ENCODE measurements around the gene GPRASP2. TPM values are rescaled to one million over a fixed set of nuclear protein-coding genes. Genes with fewer than 3 reads are reported as not detected.
"Not testable (repeated sequence)": the region's sequence is repeated elsewhere in the genome, so short reads cannot be mapped to it uniquely, and the experiment has no call there.

GPRASP2 gene
- total RNA-seq, 1 donor from 2014 or later: 10.8 TPM

- no peak for DNase-seq (ENCODE audit: extremely low spot score in 2 of 2)
- no peak for TF ChIP-seq POLR2A (IDR thresholded peaks at IDR 0.05)
- TF ChIP-seq POLR2AphosphoS5 (IDR thresholded peaks at IDR 0.05; ENCODE audit: insufficient read depth in 1 of 2, low read depth in 1 of 2): peak; percentile 51 to 65
- H3K4me3 ChIP-seq: peak within 1 kb of the TSS; percentile 41 to 47
- intact Hi-C loops (cut with DNase I): no loop called here
- no peaks in the 10 kb centered on the region for H3K9me3 ChIP-seq
- peak within 1 kb of the TSS; percentile 60 for H3K27ac ChIP-seq
- no peaks in the 10 kb centered on the region for H3K27me3 ChIP-seq
- H3K4me1 ChIP-seq: no peaks in the 10 kb centered on the region
- no peaks in the 10 kb centered on the region for H3K36me3 ChIP-seq
Observed at GRCh38 chrX:102720237-102721168, 8.3 kb downstream of the GPRASP2 start, which contains the start of gene GPRASP3. TSS of gene GPRASP3 (plus strand) at chrX:102720743. CDS start at chrX:102748996, 28,253 bp downstream.

- not testable (repeated sequence) for H3K36me3 ChIP-seq
Observed at GRCh38 chrX:102721169-102721506, 8.9 kb downstream of the GPRASP2 start.

GRCh38 chrX:102723456-102723855 lies 11.2 kb downstream of the GPRASP2 start:
- Histone ChIP-seq H3K27me3 (no peaks in the 10 kb centered on the region), H3K9me3 (no peaks in the 10 kb centered on the region), H3K4me3 (no peak overlapping the region), H3K36me3 (no peaks in the 10 kb centered on the region), H3K4me1 (no peaks in the 10 kb centered on the region), H3K27ac (no peak overlapping the region)
- TF ChIP-seq CTCF (IDR thresholded peaks at IDR 0.05) (no peak), POLR2A (IDR thresholded peaks at IDR 0.05) (no peak), POLR2AphosphoS5 (IDR thresholded peaks at IDR 0.05; ENCODE audit: insufficient read depth in 1 of 2, low read depth in 1 of 2) (no peak)
- intact Hi-C loops (cut with DNase I): no loop called here
- no peak for DNase-seq (ENCODE audit: extremely low spot score in 2 of 2)

More at GRCh38 chrX:102721169-102721506, 8.9 kb downstream of the GPRASP2 start:
- DNase-seq (ENCODE audit: extremely low spot score in 2 of 2); H3K27ac ChIP-seq; H3K9me3 ChIP-seq; H3K4me1 ChIP-seq; intact Hi-C loops (cut with DNase I); H3K27me3 ChIP-seq: not testable (repeated sequence)
- H3K4me3 ChIP-seq: peak overlapping the region; percentile 41 to 47

- no peak overlapping the region for H3K27ac ChIP-seq
- H3K4me1 ChIP-seq: no peaks in the 10 kb centered on the region
- intact Hi-C loops (cut with DNase I): no loop called here
- H3K27me3 ChIP-seq: no peaks in the 10 kb centered on the region
- TF ChIP-seq POLR2A (IDR thresholded peaks at IDR 0.05) (no peak), POLR2AphosphoS5 (IDR thresholded peaks at IDR 0.05; ENCODE audit: insufficient read depth in 1 of 2, low read depth in 1 of 2) (no peak), CTCF (IDR thresholded peaks at IDR 0.05) (no peak)
- H3K4me3 ChIP-seq: no peak overlapping the region
- no peaks in the 10 kb centered on the region for H3K9me3 ChIP-seq
- H3K36me3 ChIP-seq: no peaks in the 10 kb centered on the region
- no peak for DNase-seq (ENCODE audit: extremely low spot score in 2 of 2)
Observed at GRCh38 chrX:102727761-102728160, 15.5 kb downstream of the GPRASP2 start.

- Histone ChIP-seq H3K36me3 (no peaks in the 10 kb centered on the region), H3K9me3 (no peaks in the 10 kb centered on the region), H3K27ac (no peak overlapping the region), H3K27me3 (no peaks in the 10 kb centered on the region), H3K4me1 (no peaks in the 10 kb centered on the region), H3K4me3 (no peak overlapping the region)
- intact Hi-C loops (cut with DNase I): no loop called here
- TF ChIP-seq POLR2A (IDR thresholded peaks at IDR 0.05): no peak
- TF ChIP-seq CTCF (IDR thresholded peaks at IDR 0.05): no peak
- no peak for TF ChIP-seq POLR2AphosphoS5 (IDR thresholded peaks at IDR 0.05; ENCODE audit: insufficient read depth in 1 of 2, low read depth in 1 of 2)
- no peak for DNase-seq (ENCODE audit: extremely low spot score in 2 of 2)
Observed at GRCh38 chrX:102728646-102729045, 16.4 kb downstream of the GPRASP2 start.

- H3K36me3 ChIP-seq: no peaks in the 10 kb centered on the region
- H3K4me3 ChIP-seq: no peak overlapping the region
- no peak for DNase-seq (ENCODE audit: extremely low spot score in 2 of 2)
- H3K9me3 ChIP-seq: no peaks in the 10 kb centered on the region
- H3K4me1 ChIP-seq: no peaks in the 10 kb centered on the region
- TF ChIP-seq POLR2A (IDR thresholded peaks at IDR 0.05) (no peak), POLR2AphosphoS5 (IDR thresholded peaks at IDR 0.05; ENCODE audit: insufficient read depth in 1 of 2, low read depth in 1 of 2) (no peak), CTCF (IDR thresholded peaks at IDR 0.05) (no peak)
- H3K27me3 ChIP-seq: no peaks in the 10 kb centered on the region
- no peak overlapping the region for H3K27ac ChIP-seq
- intact Hi-C loops (cut with DNase I): no loop called here
Observed at GRCh38 chrX:102739657-102740056, 27.4 kb downstream of the GPRASP2 start.

Data from vagina (tissue), 2 donors.